IgD-negative memory B cell (primary cell): ENCODE data around the gene CDC6. TPM values are rescaled to one million over a fixed set of nuclear protein-coding genes. Genes with fewer than 3 reads are reported as not detected.

Experiments
- H3K27ac Mint-ChIP-seq, 3 donors: one replicate each; pipeline ENCODE4 v1.8.0; 2020 to 2022; ENCODE audit warnings: mild to moderate bottlenecking in 3 of 3, mixed read lengths in 3 of 3, moderate library complexity in 1 of 3
- H3K27me3 Mint-ChIP-seq: one replicate; pipeline ENCODE4 v1.8.0; 2021; ENCODE audit warnings: mixed read lengths
- H3K36me3 Mint-ChIP-seq: one replicate; pipeline ENCODE4 v1.8.0; 2020; ENCODE audit warnings: mild to moderate bottlenecking, mixed read lengths
- H3K4me1 Mint-ChIP-seq, 3 donors: one replicate each; pipeline ENCODE4 v1.8.0; 2020 to 2022; ENCODE audit warnings: mixed read lengths in 3 of 3, mild to moderate bottlenecking in 1 of 3
- H3K4me3 Mint-ChIP-seq, 4 donors: one replicate each; pipeline ENCODE4 v1.8.0; 2020 to 2022; ENCODE audit warnings: mild to moderate bottlenecking in 4 of 4, mixed read lengths in 4 of 4, moderate library complexity in 3 of 4
- H3K9me3 Mint-ChIP-seq, 3 donors: one replicate each; pipeline ENCODE4 v1.8.0; 2020 to 2021; ENCODE audit warnings: mixed read lengths in 3 of 3, mild to moderate bottlenecking in 1 of 3
- polyA plus RNA-seq: library from polyadenylated mRNA; unstranded; fragments of 300-500 nt; fragmentation: Illumina TruSeq; gene quantifications from one replicate; pipeline ENCODE4 v1.2.3, GENCODE V29; 2021

The CDC6 gene
- polyA plus RNA-seq, 1 donor from 2014 or later = 0.93 TPM

DNA sequence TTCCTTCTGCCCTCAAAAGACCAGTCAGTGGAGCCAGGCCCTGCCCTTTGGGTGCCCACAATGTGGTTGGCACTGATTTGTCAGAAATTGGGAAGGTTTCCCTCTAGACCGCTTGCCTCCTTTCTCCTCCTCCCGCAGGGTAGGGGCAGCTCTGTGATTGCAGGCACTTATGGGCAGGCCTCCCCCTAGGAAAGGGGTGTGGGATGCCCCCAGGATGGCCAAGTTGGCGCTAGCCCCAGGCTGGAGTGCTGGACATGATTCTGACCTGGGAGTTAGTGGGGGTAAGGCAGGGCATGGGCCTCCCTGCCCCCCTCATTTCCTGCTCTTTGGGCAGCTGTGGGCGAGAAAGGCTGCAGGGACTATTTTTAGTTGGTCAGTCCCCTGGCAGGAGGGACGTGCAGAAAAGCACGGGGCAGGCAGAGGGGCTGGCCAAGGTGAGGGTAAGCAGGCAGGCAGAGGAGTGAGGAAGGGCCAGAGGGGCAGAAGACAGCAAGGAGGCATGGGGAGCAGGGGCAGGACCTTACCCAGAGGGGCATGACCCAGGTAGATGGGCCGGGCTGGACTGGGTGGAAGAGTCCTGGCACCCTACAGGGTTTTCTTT is 24.6 kb downstream of the CDC6 start:
- H3K27ac Mint-ChIP-seq = peak overlapping the region in 2 of 3 donors; percentile 23 to 49
- no peaks in the 10 kb centered on the region for H3K36me3 Mint-ChIP-seq
- H3K4me3 Mint-ChIP-seq = no peak overlapping the region
- no peaks in the 10 kb centered on the region for H3K9me3 Mint-ChIP-seq
- H3K27me3 Mint-ChIP-seq = peaks cover 2% of the 10 kb centered on the region
- peaks cover 20 to 37% (median 32%) of the 10 kb centered on the region in 3 donors for H3K4me1 Mint-ChIP-seq

DNA sequence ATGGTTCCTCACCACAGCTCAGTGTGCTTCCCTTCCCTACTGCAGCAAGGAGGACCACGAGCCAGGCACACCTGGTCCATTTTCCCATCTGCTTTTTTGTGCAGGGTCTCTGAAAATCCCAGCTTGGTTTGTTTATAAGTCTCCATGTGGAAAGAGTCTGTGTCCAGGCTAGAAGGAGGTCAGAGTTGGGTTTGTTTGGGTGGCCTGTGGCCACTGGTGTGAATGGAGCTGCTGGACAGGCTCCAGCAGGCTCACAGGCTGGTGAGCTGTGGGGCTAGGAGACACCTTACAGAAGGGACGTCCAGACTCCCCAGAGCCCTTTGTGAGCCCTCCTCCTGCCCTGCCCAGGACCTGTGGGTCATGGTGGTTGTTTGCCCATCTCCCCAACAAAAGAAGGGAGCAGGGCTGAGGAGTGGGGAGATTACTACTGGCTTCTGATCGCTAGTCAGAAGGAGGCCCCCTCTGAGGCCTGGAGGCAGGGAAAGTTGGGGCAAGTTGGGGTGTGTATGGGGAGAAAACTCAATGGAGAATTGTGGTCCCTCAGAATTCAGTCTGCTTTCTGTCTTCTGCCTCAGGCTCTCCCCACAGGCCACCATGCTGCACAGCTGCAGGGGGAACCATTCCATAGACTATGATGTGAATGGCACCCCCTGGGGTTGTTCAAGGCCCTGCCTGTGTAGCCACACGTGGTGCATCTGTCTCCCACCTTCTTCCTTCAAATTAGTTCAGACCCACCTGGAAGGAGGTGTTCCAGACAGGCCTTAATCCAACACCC is 25.4 kb downstream of the CDC6 start:
- H3K4me3 Mint-ChIP-seq = no peak overlapping the region
- peaks cover 28 to 43% (median 39%) of the 10 kb centered on the region in 3 donors for H3K4me1 Mint-ChIP-seq
- H3K27me3 Mint-ChIP-seq = peaks cover 2% of the 10 kb centered on the region
- no peaks in the 10 kb centered on the region for H3K9me3 Mint-ChIP-seq
- no peaks in the 10 kb centered on the region for H3K36me3 Mint-ChIP-seq
- no peak overlapping the region for H3K27ac Mint-ChIP-seq

- no peak overlapping the region for H3K27ac Mint-ChIP-seq
- H3K4me1 Mint-ChIP-seq = peaks cover 33 to 44% (median 39%) of the 10 kb centered on the region in 3 donors
- no peaks in the 10 kb centered on the region for H3K36me3 Mint-ChIP-seq
- H3K27me3 Mint-ChIP-seq = peaks cover 2% of the 10 kb centered on the region
- H3K9me3 Mint-ChIP-seq = no peaks in the 10 kb centered on the region
- H3K4me3 Mint-ChIP-seq = no peak overlapping the region
Observed at GRCh38 chr17:40313668-40314583, 26.2 kb downstream of the CDC6 start.

GRCh38 chr17:40314584-40314956 is 26.9 kb downstream of the CDC6 start:
- Mint-ChIP-seq H3K4me3 (no peak overlapping the region), H3K9me3 (no peaks in the 10 kb centered on the region), H3K4me1 (peaks cover 34 to 45% (median 41%) of the 10 kb centered on the region in 3 donors), H3K27me3 (peaks cover 2% of the 10 kb centered on the region), H3K27ac (peak overlapping the region in 1 of 3 donors; percentile 6), H3K36me3 (no peaks in the 10 kb centered on the region)

DNA sequence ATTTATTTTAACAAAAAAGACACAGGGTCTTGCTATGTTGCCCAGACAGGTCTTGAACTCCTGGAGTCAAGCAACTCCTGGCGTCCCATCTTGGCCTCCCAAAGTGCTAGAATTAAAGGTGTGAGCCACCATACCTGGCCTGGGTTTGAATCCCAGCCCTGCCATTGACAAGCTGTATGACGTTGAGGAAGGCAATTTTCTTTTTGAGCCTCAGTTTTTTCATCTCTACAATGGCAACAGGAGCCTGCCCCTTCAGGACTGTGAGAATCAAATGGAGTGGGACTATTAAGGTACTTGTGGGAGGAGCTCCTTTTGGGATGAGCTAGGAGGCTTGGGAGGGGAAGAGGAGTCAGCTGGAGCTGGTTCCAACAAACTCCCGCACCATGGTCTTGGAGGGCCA is 27.5 kb downstream of the CDC6 start:
- H3K9me3 Mint-ChIP-seq = no peaks in the 10 kb centered on the region
- no peak overlapping the region for H3K27ac Mint-ChIP-seq
- H3K27me3 Mint-ChIP-seq = peaks cover 3% of the 10 kb centered on the region
- peaks cover under 1% of the 10 kb centered on the region for H3K36me3 Mint-ChIP-seq
- H3K4me3 Mint-ChIP-seq = no peak overlapping the region
- H3K4me1 Mint-ChIP-seq = peaks cover 38 to 46% (median 43%) of the 10 kb centered on the region in 3 donors

DNA sequence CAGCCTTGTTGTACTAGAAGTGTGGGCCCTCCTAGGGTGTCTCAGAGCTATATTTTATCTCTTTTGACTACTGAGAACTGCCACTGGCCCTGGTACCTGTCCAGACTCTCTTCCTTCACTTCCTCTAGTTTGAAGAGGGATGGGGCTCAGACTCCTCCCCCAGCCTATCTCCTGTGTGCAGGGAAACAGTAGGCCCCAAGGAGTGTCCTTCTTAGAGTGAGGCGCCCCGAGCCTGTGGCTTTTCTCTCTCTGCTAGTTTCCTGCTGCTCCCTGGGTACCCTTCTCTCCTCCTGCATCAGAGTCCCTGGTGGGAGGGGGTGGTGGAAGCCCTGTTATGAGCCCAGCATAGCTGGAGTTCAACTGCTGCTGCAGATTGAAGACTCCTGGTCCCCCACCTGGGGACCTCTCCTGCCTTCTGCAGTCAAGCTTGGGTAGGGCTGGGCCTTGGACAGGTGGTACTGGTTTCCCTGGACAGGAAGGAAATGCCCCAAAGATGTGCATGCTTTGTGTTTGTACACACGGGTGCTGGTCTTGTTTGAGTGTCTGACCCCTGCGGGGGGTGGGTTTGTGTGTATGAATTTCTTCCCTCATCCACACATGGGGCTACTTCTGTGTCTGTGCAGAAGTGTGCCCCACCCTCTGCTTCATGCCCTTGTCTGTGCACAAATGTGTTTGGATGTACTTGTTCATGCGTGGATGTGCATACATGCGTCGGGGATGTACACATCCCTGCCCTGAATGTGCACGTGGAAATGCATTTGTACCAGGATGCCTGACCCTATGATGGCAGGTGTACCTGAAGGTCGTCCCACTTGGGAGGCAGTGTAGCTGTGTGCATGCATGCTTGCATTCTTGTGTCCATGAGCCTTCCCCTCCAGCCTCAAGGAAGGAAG is 28.2 kb downstream of the CDC6 start:
- peaks cover 5% of the 10 kb centered on the region for H3K27me3 Mint-ChIP-seq
- peaks cover 38 to 49% (median 41%) of the 10 kb centered on the region in 3 donors for H3K4me1 Mint-ChIP-seq
- peaks cover 1% of the 10 kb centered on the region for H3K36me3 Mint-ChIP-seq
- H3K27ac Mint-ChIP-seq = no peak overlapping the region
- H3K9me3 Mint-ChIP-seq = no peaks in the 10 kb centered on the region
- H3K4me3 Mint-ChIP-seq = peak overlapping the region in 3 of 4 donors; percentile 17 to 78 (median 66)

GRCh38 chr17:40316571-40317344 is 29.1 kb downstream of the CDC6 start:
- Mint-ChIP-seq H3K9me3 (no peaks in the 10 kb centered on the region), H3K27ac (peak overlapping the region in 2 of 3 donors; percentile 99 to 100), H3K36me3 (peaks cover 1% of the 10 kb centered on the region), H3K4me1 (peaks cover 33 to 47% (median 38%) of the 10 kb centered on the region in 3 donors), H3K4me3 (peak overlapping the region; percentile 66 to 95 (median 95)), H3K27me3 (peaks cover 5% of the 10 kb centered on the region)

- Mint-ChIP-seq H3K27ac (peak overlapping the region; percentile 92 to 100 (median 99)), H3K9me3 (peaks cover 0 to under 1% (median 0%) of the 10 kb centered on the region in 3 donors), H3K27me3 (peaks cover 5% of the 10 kb centered on the region), H3K4me3 (peak overlapping the region; percentile 95 to 97 (median 95)), H3K4me1 (peaks cover 34 to 43% (median 36%) of the 10 kb centered on the region in 3 donors), H3K36me3 (peaks cover 1% of the 10 kb centered on the region)
Observed at GRCh38 chr17:40317345-40317873, 29.7 kb downstream of the CDC6 start.

- peaks cover 6% of the 10 kb centered on the region for H3K27me3 Mint-ChIP-seq
- H3K27ac Mint-ChIP-seq = peak overlapping the region; percentile 92 to 100 (median 99)
- H3K9me3 Mint-ChIP-seq = peaks cover 0 to 2% (median 0%) of the 10 kb centered on the region in 3 donors
- peak overlapping the region; percentile 95 to 97 (median 95) for H3K4me3 Mint-ChIP-seq
- H3K4me1 Mint-ChIP-seq = peaks cover 35 to 45% (median 44%) of the 10 kb centered on the region in 3 donors
- peaks cover 1% of the 10 kb centered on the region for H3K36me3 Mint-ChIP-seq
Observed at GRCh38 chr17:40317880-40318829, 30.5 kb downstream of the CDC6 start.

- Mint-ChIP-seq H3K36me3 (peaks cover 1% of the 10 kb centered on the region), H3K27me3 (peaks cover 6% of the 10 kb centered on the region), H3K4me3 (peak overlapping the region; percentile 95 to 97 (median 95)), H3K27ac (peak overlapping the region; percentile 92 to 100 (median 99)), H3K9me3 (peaks cover 0 to 2% (median 0%) of the 10 kb centered on the region in 3 donors), H3K4me1 (peaks cover 41 to 45% (median 42%) of the 10 kb centered on the region in 3 donors)
Observed at GRCh38 chr17:40318830-40319391, 31.2 kb downstream of the CDC6 start.

GRCh38 chr17:40319651-40320540 is 32.2 kb downstream of the CDC6 start:
- Mint-ChIP-seq H3K36me3 (peaks cover 1% of the 10 kb centered on the region), H3K4me1 (peaks cover 45 to 50% (median 47%) of the 10 kb centered on the region in 3 donors), H3K27ac (peak overlapping the region; percentile 99 to 100 (median 100)), H3K4me3 (peak overlapping the region; percentile 95 to 97 (median 95)), H3K9me3 (peaks cover 0 to 2% (median 0%) of the 10 kb centered on the region in 3 donors), H3K27me3 (peaks cover 6% of the 10 kb centered on the region)
